HG02798 (cell line): ENCODE results near the gene ITGA2B.
"Not testable (repeated sequence)": the region's sequence is repeated elsewhere in the genome, so short reads cannot be mapped to it uniquely, and the experiment has no call there.

Experiments
- ATAC-seq: cut with Tn5 transposase; IDR thresholded peaks from one replicate; pipeline ENCODE4 v1.9.1; 2021; ENCODE audit warnings: mild to moderate bottlenecking; ENCODE audit not compliant: unreplicated experiment, poor library complexity

The ITGA2B gene

GRCh38 chr17:44334727-44335126 lies 54.7 kb downstream of the ITGA2B start:
- ATAC-seq, result no peak

GRCh38 chr17:44334315-44334714 lies 55.1 kb downstream of the ITGA2B start:
- no peak for ATAC-seq

DNA sequence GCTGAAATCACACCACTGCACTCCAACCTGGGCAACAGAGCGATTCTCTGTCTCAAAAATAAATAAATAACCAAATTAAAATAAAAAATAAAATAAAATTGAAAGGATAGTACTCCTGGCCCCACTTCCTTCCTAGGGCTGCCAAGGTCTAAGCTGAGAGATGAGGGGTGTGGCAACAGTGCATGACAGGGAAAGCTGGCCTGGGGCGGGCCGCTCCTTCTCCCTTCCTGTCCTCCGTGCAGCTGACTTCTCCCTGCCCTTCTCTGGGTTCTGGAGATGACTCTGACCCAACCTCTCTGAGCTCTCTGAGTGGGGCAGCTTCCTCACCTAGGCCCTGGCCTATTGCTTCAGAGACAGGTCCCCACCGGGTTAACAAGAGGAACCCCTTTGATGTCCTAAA lies 56.1 kb downstream of the ITGA2B start:
- no peak for ATAC-seq

DNA sequence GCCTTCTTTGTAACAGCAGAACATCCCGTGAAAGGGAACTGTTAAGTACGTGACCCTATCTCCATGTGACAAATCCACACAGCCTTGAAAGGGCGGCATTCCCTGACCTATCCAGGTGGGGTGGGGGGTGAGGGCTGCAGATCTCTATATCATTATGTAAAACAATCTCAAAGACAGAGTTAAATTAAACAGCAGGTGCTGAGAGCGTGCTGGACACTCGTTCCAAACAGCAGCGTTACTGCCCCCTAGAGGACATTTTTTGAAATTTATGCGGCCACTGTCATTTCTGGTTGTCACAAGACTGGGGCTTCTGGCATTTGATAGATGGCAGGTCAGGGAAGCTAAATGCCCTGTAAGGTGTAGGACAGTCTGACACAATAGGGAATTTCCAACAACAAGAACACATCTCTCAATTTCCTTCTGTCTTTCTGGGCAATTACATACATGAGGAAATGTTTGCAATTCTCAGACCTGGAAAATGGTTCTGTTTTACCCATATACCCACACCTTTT lies 58.1 kb downstream of the ITGA2B start:
- no peak for ATAC-seq

- not testable (repeated sequence) for ATAC-seq
Observed at GRCh38 chr17:44330263-44330662, 59.2 kb downstream of the ITGA2B start.

- not testable (repeated sequence) for ATAC-seq
Observed at GRCh38 chr17:44329516-44329915, 59.9 kb downstream of the ITGA2B start.

GRCh38 chr17:44327715-44328449 lies 61.6 kb downstream of the ITGA2B start:
- no peak for ATAC-seq

- ATAC-seq, result peak; percentile 59
Observed at GRCh38 chr17:44326861-44327444, 62.5 kb downstream of the ITGA2B start.

- peak; percentile 82 for ATAC-seq
Observed at GRCh38 chr17:44324571-44325275, 64.7 kb downstream of the ITGA2B start, which contains the start of gene SLC25A39. SLC25A39 (minus strand) TSS chr17:44324823; CDS start chr17:44323562, 1,261 bp downstream.

DNA sequence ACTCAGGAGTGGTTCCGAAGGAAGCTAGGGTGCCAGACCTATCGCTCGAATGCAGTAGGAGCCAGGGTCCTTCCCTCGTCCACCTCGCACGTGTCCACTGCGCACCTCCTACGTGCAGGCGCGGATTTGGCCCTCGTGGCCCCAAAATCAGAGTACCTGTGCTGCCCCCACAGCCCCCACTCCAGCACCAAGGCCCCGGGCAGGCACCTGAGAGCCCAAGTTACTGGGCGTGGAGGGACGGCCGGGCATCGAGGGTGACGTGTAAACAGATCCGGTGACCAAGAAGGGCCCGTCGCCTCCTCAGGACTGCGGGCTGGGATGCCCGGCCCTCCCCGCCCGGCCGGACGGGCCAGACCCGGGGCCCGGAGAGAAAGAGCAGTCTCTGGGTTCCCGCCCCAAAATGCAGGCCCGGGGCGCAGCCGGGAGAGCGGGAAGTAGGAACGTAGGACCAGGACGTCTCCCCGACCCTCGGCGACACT lies 65.3 kb downstream of the ITGA2B start:
- no peak for ATAC-seq

- no peak for ATAC-seq
Observed at GRCh38 chr17:44323359-44324091, 65.9 kb downstream of the ITGA2B start.

DNA sequence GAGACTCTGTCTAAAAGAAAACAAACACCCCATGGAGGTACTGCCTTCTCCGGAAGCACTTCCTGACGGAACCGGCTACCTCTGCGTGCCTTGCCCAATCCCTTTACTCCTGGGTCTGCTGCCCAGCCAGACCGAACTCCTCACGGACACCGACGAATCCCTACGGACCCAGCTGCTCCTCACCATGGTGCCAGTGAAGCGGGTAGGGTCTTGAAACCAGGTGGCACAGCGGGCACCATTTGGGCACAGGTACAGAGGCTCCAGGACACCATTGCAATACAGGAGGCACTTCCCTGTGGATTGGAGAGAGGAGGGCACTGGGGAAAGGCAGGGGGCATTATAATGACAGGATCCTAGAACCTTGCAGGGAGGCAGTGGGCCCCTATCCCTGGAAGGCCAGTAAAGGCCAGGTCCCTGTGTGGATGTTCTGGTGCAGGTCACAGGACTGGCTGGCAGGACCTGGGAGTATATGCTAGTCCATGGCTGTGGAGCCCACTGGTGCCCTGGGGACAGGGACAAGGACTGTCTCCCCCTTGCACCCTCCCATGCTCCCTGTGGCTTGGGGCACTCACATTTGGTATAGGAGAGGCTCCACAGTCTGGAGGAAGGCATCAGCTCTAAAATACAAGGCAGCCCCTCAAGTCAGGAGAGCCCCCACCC lies 67.1 kb downstream of the ITGA2B start:
- ATAC-seq, result no peak
